ENCODE measurements around the gene VGLL4. TPM values are rescaled to one million over a fixed set of nuclear protein-coding genes. Genes with fewer than 3 reads are reported as not detected.

Gene VGLL4
- total RNA-seq, 4 donors from 2014 or later, result 66.8 to 86.5 (median 75.9) TPM

DNA sequence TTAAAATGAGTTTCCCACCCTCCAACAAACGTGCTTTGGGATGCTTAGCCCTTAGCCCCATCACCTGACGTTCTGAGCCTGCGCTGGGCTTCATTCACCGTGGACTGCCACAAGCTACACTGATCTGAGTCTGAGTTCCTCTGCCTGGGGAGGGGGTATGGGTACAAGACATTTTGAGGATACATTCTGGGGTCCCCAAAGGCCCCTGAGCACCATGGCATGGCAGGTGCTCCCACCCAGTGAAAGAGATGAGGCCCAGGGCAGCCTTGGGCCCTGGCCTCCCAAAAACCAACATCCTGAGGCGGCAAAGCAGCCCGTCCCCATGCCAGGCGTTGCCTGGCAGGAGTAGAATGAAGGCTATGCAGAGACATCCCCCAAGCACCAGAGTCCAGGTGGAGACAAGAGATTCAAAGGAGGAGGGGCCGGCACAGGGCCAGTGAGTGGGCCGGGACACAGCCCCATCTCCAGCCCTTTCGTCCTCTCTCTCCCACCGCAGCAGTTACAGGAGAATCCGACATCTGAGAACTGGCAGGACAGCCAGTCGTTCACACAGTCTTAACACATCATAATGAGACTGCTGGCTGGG is 74.5 kb downstream of the VGLL4 start:
- peaks cover 25% of the 10 kb centered on the region for H3K36me3 ChIP-seq
- H3K4me1 ChIP-seq, result peaks cover 56% of the 10 kb centered on the region
- peak; percentile 50 to 55 for DNase-seq (ENCODE audit: low spot score in 2 of 2)
- H3K4me3 ChIP-seq, result no peak overlapping the region
- WGBS, result 68% methylated on average over 9 of the region's 13 CpGs
- TF ChIP-seq EP300 (IDR thresholded peaks at IDR 0.05) (no peak), POLR2A (IDR thresholded peaks at IDR 0.05) (no peak), POLR2AphosphoS5 (IDR thresholded peaks at IDR 0.05) (no peak)
- TF ChIP-seq, protein P1, sequence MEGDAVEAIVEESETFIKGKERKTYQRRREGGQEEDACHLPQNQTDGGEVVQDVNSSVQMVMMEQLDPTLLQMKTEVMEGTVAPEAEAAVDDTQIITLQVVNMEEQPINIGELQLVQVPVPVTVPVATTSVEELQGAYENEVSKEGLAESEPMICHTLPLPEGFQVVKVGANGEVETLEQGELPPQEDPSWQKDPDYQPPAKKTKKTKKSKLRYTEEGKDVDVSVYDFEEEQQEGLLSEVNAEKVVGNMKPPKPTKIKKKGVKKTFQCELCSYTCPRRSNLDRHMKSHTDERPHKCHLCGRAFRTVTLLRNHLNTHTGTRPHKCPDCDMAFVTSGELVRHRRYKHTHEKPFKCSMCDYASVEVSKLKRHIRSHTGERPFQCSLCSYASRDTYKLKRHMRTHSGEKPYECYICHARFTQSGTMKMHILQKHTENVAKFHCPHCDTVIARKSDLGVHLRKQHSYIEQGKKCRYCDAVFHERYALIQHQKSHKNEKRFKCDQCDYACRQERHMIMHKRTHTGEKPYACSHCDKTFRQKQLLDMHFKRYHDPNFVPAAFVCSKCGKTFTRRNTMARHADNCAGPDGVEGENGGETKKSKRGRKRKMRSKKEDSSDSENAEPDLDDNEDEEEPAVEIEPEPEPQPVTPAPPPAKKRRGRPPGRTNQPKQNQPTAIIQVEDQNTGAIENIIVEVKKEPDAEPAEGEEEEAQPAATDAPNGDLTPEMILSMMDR (IDR thresholded peaks at IDR 0.05), result no peak
- H3K27me3 ChIP-seq, result no peaks in the 10 kb centered on the region
- H3K27ac ChIP-seq, result peak overlapping the region; percentile 93
- H3K9me3 ChIP-seq, result no peaks in the 10 kb centered on the region

DNA sequence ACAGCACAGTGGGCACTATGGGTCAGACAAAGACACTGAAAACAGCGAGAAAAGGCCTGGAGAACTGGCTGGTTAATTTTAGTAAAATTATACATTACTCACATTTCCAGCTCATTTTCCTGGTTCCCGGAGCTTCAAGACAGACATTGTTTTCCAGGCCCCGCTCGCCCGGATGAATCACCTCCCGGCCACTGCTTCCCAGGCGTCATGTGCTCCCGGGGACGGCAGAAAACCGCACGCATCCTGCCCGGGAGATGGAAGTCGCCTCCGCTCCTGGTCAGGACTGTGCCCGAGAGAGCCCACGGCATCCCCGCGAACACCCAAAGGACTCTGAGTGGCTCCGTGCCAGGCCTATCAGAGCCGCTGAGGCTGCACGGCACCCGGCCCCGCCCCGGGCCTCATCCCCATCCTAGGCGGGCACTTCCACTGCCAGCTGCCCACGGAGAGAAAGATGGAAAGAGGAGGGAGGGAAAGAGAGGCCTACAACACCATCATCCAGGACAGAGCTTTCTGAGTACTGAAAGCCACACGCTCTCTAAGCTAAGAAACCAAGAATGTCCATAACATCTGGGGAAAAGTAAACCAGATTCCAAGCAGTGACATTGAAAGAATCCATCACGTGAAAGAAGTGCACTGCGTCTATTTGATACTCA is 75.1 kb downstream of the VGLL4 start:
- H3K27ac ChIP-seq, result peak overlapping the region; percentile 93
- 48% methylated on average over 29 of the region's 29 CpGs for WGBS
- DNase-seq (ENCODE audit: low spot score in 2 of 2), result peak; percentile 90
- no peaks in the 10 kb centered on the region for H3K9me3 ChIP-seq
- H3K4me1 ChIP-seq, result peaks cover 60% of the 10 kb centered on the region
- H3K4me3 ChIP-seq, result peak overlapping the region; percentile 17
- H3K36me3 ChIP-seq, result peaks cover 28% of the 10 kb centered on the region
- no peaks in the 10 kb centered on the region for H3K27me3 ChIP-seq
- TF ChIP-seq, protein P1 (IDR thresholded peaks at IDR 0.05), result no peak
- TF ChIP-seq POLR2AphosphoS5 (IDR thresholded peaks at IDR 0.05), result peak in 1 of 3 donors; percentile 11
- TF ChIP-seq POLR2A (IDR thresholded peaks at IDR 0.05), result peak in 1 of 2 donors; percentile 38

DNA sequence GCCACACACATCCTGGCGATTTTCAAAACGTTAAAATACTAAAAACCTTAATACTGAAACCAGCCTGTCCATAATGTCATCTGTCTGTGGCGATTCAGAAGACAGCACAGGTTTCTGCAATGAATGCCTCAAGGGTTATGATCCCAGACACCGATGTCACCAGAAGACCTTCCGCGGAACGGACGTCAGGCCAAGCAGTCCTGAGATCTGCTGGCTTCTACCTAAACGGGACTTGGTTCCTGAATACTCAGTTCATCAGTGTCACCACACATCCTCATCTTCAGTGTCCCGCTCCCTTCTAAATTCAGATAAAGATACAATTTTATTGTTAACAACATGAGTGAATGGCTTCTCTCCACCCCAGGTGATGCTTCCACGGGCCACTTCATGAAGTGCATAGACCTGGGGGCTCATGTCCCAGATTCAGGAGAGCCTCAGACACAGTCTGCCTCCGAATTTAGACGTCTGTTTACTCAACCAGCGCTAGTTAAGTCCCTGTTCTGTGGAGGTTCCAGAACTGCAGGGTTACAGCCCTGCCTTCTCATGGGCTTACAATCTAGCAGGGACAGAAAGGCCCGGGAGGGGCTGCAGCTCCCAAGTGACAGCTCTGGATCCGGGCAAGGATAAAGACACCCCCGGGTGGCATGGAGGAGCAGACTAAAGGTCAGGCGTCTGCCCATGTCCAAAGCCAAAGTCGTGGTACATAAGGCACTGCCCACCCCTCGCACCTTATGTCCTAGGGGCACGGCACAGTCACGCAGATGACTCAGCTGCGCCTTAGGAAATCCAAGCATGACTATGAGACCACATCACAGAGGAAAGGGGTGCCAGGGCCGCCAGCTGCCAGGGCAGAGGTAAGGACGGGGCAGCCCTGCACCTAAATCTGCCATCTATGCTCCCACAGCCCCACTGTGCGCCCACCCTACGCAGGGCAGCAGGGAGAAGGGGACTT is 75.9 kb downstream of the VGLL4 start:
- TF ChIP-seq, protein P1 (IDR thresholded peaks at IDR 0.05), result no peak
- TF ChIP-seq POLR2A (IDR thresholded peaks at IDR 0.05), result no peak
- TF ChIP-seq EP300 (IDR thresholded peaks at IDR 0.05), result no peak
- peak in 1 of 3 donors; percentile 60 for TF ChIP-seq POLR2AphosphoS5 (IDR thresholded peaks at IDR 0.05)
- peak; percentile 80 to 81 for DNase-seq (ENCODE audit: low spot score in 2 of 2)
- H3K27me3 ChIP-seq, result no peaks in the 10 kb centered on the region
- H3K36me3 ChIP-seq, result peaks cover 36% of the 10 kb centered on the region
- H3K9me3 ChIP-seq, result no peaks in the 10 kb centered on the region
- peak overlapping the region; percentile 17 for H3K4me3 ChIP-seq
- WGBS, result 72% methylated on average over 27 of the region's 27 CpGs
- peak overlapping the region; percentile 93 for H3K27ac ChIP-seq
- H3K4me1 ChIP-seq, result peaks cover 65% of the 10 kb centered on the region

DNA sequence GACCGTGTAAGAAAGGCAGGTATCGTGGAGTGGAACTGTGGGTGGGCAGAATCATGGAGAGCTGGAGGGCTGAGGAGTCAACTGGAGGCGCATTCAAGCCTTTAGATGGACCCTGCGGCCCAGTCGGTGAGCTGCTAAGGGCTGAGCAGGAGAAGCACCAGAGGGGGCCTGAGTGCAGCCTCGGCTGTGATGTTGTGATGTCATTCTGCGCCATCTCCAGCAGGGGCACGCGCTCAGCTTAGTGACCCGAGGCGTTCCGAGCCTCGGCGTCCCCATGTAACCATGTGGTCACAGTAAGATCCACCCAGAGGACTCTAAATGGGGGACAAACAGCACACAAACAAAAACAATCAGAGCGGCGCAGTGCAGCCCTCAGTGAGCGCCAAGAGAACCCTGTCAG is 76.8 kb downstream of the VGLL4 start:
- WGBS, result 92% methylated on average over 17 of the region's 17 CpGs
- no peak overlapping the region for H3K4me3 ChIP-seq
- TF ChIP-seq POLR2A (IDR thresholded peaks at IDR 0.05) (no peak), POLR2AphosphoS5 (IDR thresholded peaks at IDR 0.05) (no peak), EP300 (IDR thresholded peaks at IDR 0.05) (no peak)
- TF ChIP-seq, protein P1 (IDR thresholded peaks at IDR 0.05), result no peak
- no peak for DNase-seq (ENCODE audit: low spot score in 2 of 2)
- H3K27me3 ChIP-seq, result no peaks in the 10 kb centered on the region
- H3K4me1 ChIP-seq, result peaks cover 73% of the 10 kb centered on the region
- peak overlapping the region; percentile 93 for H3K27ac ChIP-seq
- peaks cover 43% of the 10 kb centered on the region for H3K36me3 ChIP-seq
- H3K9me3 ChIP-seq, result no peaks in the 10 kb centered on the region
